Stimulated activated CD4-positive, alpha-beta T cell treated with anti-CD3 and anti-CD28 coated beads, Interleukin-4, amount 100 ng/mL, for 24 hours (primary cell): ENCODE results near the gene SPDYA.
A peak's percentile ranks its signal among the peaks of the same experiment; 100 is the strongest.
"Not testable (repeated sequence)": the region's sequence is repeated elsewhere in the genome, so short reads cannot be mapped to it uniquely, and the experiment has no call there.

ENCODE experiments used
- DNase-seq: peaks from one replicate; pipeline ENCODE4 v3.0.0-alpha.2; 2020

The SPDYA gene

GRCh38 chr2:28810384-28811285, at the start of gene SPDYA:
Gene SPDYA (plus strand): TSS chr2:28810834. CDS start chr2:28816015, 5,181 bp downstream.
- DNase-seq = peak; percentile 79

- no peak for DNase-seq
Measured at GRCh38 chr2:28761420-28761819, 49.2 kb upstream of the SPDYA start.

- no peak for DNase-seq
Measured at GRCh38 chr2:28764909-28765711, 45.5 kb upstream of the SPDYA start.

GRCh38 chr2:28766070-28766469, 44.6 kb upstream of the SPDYA start:
- DNase-seq = no peak

GRCh38 chr2:28767337-28767736, 43.3 kb upstream of the SPDYA start:
- DNase-seq = no peak

DNA sequence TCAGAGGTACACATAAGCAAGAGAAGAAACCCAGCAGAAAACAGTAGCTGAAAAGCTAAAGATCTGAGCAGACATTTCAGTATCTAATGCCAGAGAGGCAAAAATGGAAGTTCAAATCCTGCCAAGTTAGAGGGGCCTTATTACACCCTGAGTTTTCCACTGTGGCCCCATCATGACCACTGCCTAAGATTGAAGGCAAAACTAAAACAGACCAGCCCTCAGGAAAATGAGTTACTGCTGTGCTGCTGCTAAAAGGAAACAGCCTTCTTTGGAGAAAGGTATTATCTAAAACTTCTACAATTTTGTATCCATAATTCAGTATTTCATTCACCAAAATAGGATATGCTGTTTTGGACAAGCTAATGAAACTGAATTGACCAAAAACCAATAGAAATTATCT, 42.2 kb upstream of the SPDYA start:
- DNase-seq = no peak

- no peak for DNase-seq
Measured at GRCh38 chr2:28768952-28769351, 41.7 kb upstream of the SPDYA start.

DNA sequence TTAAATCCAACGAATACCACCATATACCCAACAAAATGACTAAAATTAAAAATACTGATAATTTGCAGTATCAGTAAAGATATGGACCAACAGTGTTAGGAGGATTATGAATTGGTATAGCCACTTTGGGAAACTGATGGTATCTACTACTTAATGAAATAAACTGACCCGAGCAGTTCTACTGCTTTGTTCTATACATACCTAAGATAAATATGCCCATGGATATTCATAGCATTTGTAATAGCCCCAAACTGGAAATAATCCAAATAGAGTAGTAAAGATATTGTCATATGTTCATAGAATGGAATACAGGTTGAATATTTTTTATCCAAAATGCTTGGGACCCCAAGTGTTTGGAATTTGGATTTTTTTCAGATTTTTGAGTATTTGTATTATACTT, 38.3 kb upstream of the SPDYA start:
- no peak for DNase-seq

- DNase-seq = no peak
Measured at GRCh38 chr2:28776471-28776870, 34.2 kb upstream of the SPDYA start.

DNA sequence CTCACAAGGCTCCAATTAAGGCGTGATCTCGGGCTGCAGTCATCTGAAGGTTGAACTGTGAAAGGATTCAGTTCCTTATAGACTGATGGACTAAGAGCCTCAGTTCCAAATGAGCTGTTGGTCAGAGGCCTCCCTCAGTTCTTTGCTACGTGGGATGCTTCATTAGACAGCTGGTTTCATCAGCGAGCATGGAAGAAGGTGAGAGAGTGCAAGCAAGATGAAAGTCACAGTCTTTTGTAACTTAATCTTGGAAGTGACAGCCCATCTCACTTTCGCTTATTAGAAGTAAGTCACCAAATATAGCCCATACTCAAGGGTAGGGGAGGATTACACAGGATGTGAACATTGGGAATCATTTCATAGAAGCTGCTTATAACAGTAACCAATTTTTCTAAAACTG, 32.2 kb upstream of the SPDYA start:
- no peak for DNase-seq

DNA sequence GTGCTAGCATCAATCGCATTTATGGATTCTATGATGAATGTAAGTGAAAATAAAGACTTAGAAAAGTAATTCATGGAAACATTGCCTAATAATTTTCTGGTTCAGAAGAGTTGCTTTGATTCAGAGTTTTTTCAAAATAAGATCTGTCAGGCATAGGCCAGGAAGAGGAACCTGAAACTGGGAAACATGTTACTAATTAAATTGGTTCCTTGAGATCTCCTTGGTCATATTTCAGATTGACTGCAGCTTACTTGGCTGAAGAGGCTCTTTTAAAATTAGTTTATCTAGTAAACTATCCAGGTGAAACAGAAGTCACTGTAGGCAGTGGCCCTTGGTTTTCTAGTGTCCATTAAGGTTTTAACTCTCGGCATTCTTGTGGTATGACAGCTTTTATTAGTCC, 31.6 kb upstream of the SPDYA start:
- no peak for DNase-seq

GRCh38 chr2:28780496-28780895, 30.1 kb upstream of the SPDYA start:
- DNase-seq = no peak

DNA sequence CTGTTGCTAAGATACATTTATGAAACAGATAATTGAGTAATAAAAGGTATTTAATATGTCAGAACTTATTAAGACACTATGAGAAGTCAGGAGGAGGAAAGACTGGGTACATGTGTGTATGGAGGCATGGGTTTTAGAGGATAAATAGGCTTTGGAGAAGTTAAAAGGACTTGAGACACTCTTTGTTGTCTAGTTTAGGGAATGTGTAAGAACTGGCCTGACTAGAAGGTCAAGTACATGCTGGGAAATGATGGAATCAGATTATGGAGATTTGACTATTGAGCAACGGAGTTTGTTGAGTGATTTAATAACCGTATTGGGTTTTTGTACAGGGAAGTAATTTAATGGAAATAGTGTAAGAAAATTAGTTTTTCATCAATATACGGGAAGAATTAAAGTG, 28.2 kb upstream of the SPDYA start:
- DNase-seq = no peak

GRCh38 chr2:28784570-28784969, 26.1 kb upstream of the SPDYA start:
- not testable (repeated sequence) for DNase-seq

DNA sequence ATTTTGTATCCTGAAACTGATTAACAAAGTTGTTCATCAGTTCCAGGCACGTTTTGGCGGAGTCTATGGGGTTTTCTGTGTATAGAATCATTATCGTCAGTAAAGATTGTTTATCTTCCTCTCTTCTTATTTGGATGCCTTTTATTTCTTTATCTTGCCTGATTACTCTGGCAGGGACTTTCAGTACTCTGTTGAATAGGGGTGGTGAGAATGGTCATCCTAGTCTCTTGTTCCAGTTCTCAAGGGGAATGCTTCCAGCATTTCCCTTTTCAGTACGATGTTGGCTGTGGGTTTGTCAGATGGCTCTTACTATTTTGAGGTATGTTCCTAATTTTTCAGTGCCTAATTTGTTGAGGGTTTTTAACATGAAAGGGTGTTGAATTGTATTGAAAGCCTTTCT, 14.0 kb upstream of the SPDYA start:
- no peak for DNase-seq

DNA sequence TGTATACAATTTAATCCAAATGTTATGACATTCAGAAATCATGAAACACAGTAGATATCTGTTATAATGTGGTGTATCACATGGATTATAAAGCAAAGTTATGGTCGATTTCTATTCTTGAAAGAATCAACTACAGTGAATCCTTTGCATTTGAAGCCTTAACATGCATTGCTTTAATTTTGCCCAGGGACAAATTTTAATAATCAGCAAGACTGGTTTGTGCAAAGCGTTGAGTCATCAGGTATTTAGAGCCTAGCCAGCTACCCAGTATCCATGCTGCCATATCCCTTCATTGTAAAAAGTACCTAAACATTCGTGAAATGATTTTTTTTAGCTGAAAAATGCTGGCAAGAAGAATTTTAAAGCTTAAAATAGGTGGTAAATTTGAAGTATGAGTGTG, 8.9 kb upstream of the SPDYA start:
- no peak for DNase-seq

GRCh38 chr2:28802975-28803429, 7.6 kb upstream of the SPDYA start:
- DNase-seq = no peak

GRCh38 chr2:28809927-28810326, 707 bp upstream of the SPDYA start:
- no peak for DNase-seq

GRCh38 chr2:28818053-28818452, 7.4 kb downstream of the SPDYA start:
- DNase-seq = no peak

GRCh38 chr2:28821295-28821958, 10.8 kb downstream of the SPDYA start:
- peak; percentile 71 for DNase-seq

- DNase-seq = no peak
Measured at GRCh38 chr2:28822036-28822435, 11.4 kb downstream of the SPDYA start.

DNA sequence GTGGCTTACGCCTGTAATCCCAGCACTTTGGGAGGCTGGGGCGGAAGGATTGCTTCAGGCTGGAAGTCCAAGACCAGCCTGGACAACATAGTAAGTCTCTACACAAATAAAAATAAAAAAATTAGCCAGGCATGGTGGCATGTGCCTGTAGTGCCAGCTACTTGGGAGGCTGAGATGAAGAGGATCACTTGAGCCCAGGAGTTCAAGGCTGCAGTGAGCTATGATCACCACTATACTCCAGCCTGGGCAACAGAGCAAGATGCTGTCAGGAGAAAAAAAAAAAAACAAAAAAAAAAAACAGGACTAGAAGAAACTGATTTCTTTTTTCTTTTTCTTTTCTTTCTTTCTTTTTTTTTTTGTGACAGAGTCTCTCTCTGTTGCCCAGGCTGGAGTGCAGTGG, 13.6 kb downstream of the SPDYA start:
- no peak for DNase-seq

DNA sequence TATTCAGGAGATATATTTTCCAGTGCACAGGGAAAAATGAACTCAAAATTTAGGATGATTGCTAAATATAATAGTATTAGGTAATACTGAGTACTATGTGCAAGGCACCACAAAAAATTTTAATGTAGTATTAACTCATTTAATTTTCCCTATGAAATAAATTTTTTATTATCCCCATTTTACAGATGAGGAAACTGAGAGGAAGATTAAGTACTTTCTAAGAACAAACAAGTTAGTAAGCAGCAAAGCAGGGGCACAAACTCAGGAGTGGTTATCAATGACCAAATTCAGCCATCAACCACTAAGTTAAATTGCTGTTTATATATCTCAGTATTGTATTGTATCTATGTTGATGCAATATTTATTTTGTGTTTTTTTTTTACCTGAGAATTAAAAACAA, 14.2 kb downstream of the SPDYA start:
- DNase-seq = no peak
